ENCODE measurements around the gene CYFIP1. TPM values are rescaled to one million over a fixed set of nuclear protein-coding genes. Genes with fewer than 3 reads are reported as not detected.

The CYFIP1 gene
- total RNA-seq, 1 experiment from 2014 or later, result 159 TPM

GRCh38 chr15:22868928-22869327 is 111.2 kb downstream of the CYFIP1 start:
- intact Hi-C loops (cut with micrococcal nuclease; ENCODE audit: unreplicated experiment) (no loop called here), in situ Hi-C loops (cut with HindIII; ENCODE audit: low pct_unique_long_range_greater_than_20kb, low sequenced_read_pairs) (no loop called here)
- Histone ChIP-seq H3K4me3 (ENCODE audit: low read depth in 2 of 2, low read length in 2 of 2) (no peak overlapping the region), H3K4me1 (ENCODE audit: control insufficient read depth, insufficient read depth, low read length) (no peaks in the 10 kb centered on the region; the same call in 1 of the 2 replicates), H3K27ac (ENCODE audit: low read length) (no peak overlapping the region), H3K36me3 (ENCODE audit: control insufficient read depth, insufficient read depth, low read length) (peaks cover 21% of the 10 kb centered on the region), H3K27me3 (ENCODE audit: control insufficient read depth, insufficient read depth, low read length) (no peaks in the 10 kb centered on the region), H3K9me3 (ENCODE audit: control insufficient read depth, insufficient read depth, low read depth, low read length) (no peaks in the 10 kb centered on the region)
- ChIA-PET POLR2A (no interaction called here), CTCF (interaction anchor here (0.6 kb wide), 1 partner anchor 629 kb away, joined by 5 read pairs; no protein-coding TSS in a partner anchor)
- DNase-seq (ENCODE audit: low read depth, low spot score) (no peak), ATAC-seq (no peak)
- BruUV-seq (replicated peaks), result no TSS peak
- TF ChIP-seq CTCF (IDR thresholded peaks at IDR 0.05) (no peak), SIN3A (IDR thresholded peaks at IDR 0.05; ENCODE audit: borderline replicate concordance, insufficient read depth, low read depth, low read length) (no peak), TCF7L2 (IDR thresholded peaks at IDR 0.05; ENCODE audit: low read depth, low read length) (no peak), REST (IDR thresholded peaks at IDR 0.05; ENCODE audit: insufficient read depth in 1 of 2, low read depth in 2 of 2, low read length in 1 of 2) (no peak), POLR2AphosphoS5 (IDR thresholded peaks at IDR 0.05; ENCODE audit: low read depth, low read length) (no peak)

GRCh38 chr15:22868495-22868894 is 111.7 kb downstream of the CYFIP1 start:
- Histone ChIP-seq H3K4me3 (ENCODE audit: low read depth in 2 of 2, low read length in 2 of 2) (no peak overlapping the region), H3K27ac (ENCODE audit: low read length) (no peak overlapping the region), H3K36me3 (ENCODE audit: control insufficient read depth, insufficient read depth, low read length) (peaks cover 21% of the 10 kb centered on the region), H3K27me3 (ENCODE audit: control insufficient read depth, insufficient read depth, low read length) (no peaks in the 10 kb centered on the region), H3K4me1 (ENCODE audit: control insufficient read depth, insufficient read depth, low read length) (no peaks in the 10 kb centered on the region; the same call in 1 of the 2 replicates), H3K9me3 (ENCODE audit: control insufficient read depth, insufficient read depth, low read depth, low read length) (no peaks in the 10 kb centered on the region)
- in situ Hi-C loops (cut with HindIII; ENCODE audit: low pct_unique_long_range_greater_than_20kb, low sequenced_read_pairs), result no loop called here
- BruUV-seq (replicated peaks), result no TSS peak
- POLR2A ChIA-PET, result no interaction called here
- ATAC-seq, result no peak
- no peak for DNase-seq (ENCODE audit: low read depth, low spot score)
- intact Hi-C loops (cut with micrococcal nuclease; ENCODE audit: unreplicated experiment), result no loop called here
- CTCF ChIA-PET, result no interaction called here
- no peak for TF ChIP-seq REST (IDR thresholded peaks at IDR 0.05; ENCODE audit: insufficient read depth in 1 of 2, low read depth in 2 of 2, low read length in 1 of 2)
- TF ChIP-seq SIN3A (IDR thresholded peaks at IDR 0.05; ENCODE audit: borderline replicate concordance, insufficient read depth, low read depth, low read length), result no peak
- TF ChIP-seq POLR2AphosphoS5 (IDR thresholded peaks at IDR 0.05; ENCODE audit: low read depth, low read length), result no peak
- TF ChIP-seq TCF7L2 (IDR thresholded peaks at IDR 0.05; ENCODE audit: low read depth, low read length), result no peak
- TF ChIP-seq CTCF (IDR thresholded peaks at IDR 0.05), result no peak
